ENCODE results near the gene CACNA1B.
A peak's percentile ranks its signal among the peaks of the same experiment; 100 is the strongest.

Gene CACNA1B

DNA sequence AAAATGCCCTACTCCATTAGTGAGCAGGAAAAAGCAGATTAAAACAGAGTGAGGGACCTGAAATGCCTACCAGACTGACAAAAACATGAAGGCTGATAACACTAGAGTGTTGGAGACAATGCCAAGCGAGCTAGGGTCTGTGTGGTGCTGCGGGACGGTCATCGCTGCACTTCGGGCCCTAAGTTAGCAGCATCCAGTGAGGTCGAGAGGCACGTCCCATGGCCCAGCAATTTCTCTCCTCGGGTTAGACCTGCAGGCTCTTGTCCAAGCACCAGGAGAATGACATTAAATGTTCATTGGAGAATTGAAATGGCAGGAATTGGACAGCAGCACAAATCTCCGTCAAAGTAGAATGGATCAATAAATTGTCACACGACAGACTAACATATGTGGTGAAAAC lies 5.3 kb upstream of the CACNA1B start:
- Histone ChIP-seq H3K4me3 (ENCODE audit: low read length) (no peak overlapping the region), H3K4me1 (ENCODE audit: control insufficient read depth, insufficient read depth, low read length) (no peaks in the 10 kb centered on the region), H3K36me3 (ENCODE audit: control insufficient read depth, insufficient read depth, low read length, severe bottlenecking) (no peaks in the 10 kb centered on the region), H3K27me3 (replicated peaks; ENCODE audit: control insufficient read depth, insufficient read depth, low read length) (peaks cover 16% of the 10 kb centered on the region), H3K9me3 (ENCODE audit: control insufficient read depth, low read length) (peaks cover 5% of the 10 kb centered on the region), H3K9ac (ENCODE audit: low read length) (no peak overlapping the region)
- no peak for DNase-seq (ENCODE audit: low read depth)

DNA sequence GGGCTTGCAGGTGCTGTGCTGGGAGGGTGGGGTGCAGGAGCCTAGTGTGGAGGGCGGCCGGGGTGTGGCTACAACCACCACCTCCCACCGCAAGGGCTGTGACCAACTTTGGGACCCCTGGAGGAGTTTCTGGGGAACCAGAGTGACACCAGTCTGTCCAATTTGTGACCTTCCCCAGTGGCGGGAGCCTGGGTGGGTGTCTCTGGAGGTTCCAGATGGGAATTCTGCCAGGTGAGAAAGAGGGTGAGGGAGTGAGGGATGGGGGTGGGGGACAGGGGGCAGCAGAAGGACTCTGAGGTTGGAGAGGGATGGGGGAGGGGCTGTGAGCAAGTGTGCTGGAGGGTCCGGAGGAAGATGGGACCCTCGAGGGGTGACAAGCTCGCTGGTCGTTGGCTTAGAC lies 4.2 kb upstream of the CACNA1B start:
- DNase-seq (ENCODE audit: low read depth) = no peak

DNA sequence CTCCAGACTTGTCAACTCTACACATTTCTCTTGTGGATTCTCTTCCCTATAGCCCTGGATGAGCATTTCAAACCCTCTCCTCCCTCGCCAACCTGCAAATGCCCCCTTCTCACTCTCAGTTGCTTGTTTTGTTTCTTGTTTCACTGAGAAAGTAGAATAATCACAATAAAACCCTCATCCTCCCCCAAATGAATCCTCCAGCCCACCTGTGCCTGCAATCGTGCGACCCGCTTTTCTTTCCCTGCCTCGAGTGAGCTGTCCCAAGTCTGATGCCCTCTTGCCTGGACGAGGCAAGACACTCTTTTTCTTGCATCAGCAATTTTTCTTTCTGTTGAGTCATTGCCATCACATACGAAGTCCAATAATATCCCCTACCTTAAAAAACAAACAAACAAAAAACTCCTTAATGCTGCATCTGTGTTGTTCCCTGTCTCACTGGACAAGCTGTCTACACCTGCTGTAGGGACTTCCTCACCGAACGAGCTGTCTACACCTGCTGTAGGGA lies 3.7 kb upstream of the CACNA1B start:
- H3K27me3 ChIP-seq (replicated peaks; ENCODE audit: control insufficient read depth, insufficient read depth, low read length) = peaks cover 16% of the 10 kb centered on the region
- no peak overlapping the region for H3K4me3 ChIP-seq (ENCODE audit: low read length)
- H3K9ac ChIP-seq (ENCODE audit: low read length) = no peak overlapping the region
- no peaks in the 10 kb centered on the region for H3K36me3 ChIP-seq (ENCODE audit: control insufficient read depth, insufficient read depth, low read length, severe bottlenecking)
- peaks cover 2% of the 10 kb centered on the region for H3K4me1 ChIP-seq (ENCODE audit: control insufficient read depth, insufficient read depth, low read length)
- no peak for DNase-seq (ENCODE audit: low read depth)
- peaks cover 5% of the 10 kb centered on the region for H3K9me3 ChIP-seq (ENCODE audit: control insufficient read depth, low read length)

More for the DNA sequence above, 4.2 kb upstream of the CACNA1B start:
- Histone ChIP-seq H3K4me1 (ENCODE audit: control insufficient read depth, insufficient read depth, low read length) (peaks cover 2% of the 10 kb centered on the region), H3K27me3 (replicated peaks; ENCODE audit: control insufficient read depth, insufficient read depth, low read length) (peaks cover 16% of the 10 kb centered on the region), H3K36me3 (ENCODE audit: control insufficient read depth, insufficient read depth, low read length, severe bottlenecking) (no peaks in the 10 kb centered on the region), H3K9ac (ENCODE audit: low read length) (no peak overlapping the region), H3K9me3 (ENCODE audit: control insufficient read depth, low read length) (peaks cover 5% of the 10 kb centered on the region), H3K4me3 (ENCODE audit: low read length) (no peak overlapping the region)

DNA sequence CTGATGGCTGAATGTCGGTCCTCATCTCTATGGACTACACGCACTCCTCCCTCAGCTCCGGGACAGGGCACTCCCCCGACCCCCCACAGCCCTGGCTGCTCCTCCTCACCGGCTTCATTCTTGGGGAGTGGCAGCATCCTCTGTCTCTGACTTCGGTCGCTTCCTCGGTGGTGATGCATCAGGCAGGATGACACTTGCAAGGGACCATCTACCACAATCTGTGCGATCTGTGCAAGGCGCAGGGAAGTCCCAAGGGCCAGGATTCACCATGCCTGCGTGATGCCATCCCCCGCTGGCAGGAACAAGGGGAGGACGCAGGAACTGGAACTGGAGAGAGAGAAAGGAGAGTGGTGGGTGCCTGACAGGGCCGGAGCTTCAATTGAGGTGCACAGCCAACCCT lies 2.2 kb upstream of the CACNA1B start:
- Histone ChIP-seq H3K9ac (ENCODE audit: low read length) (no peak overlapping the region), H3K4me3 (ENCODE audit: low read length) (no peak overlapping the region), H3K27me3 (replicated peaks; ENCODE audit: control insufficient read depth, insufficient read depth, low read length) (peaks cover 24% of the 10 kb centered on the region), H3K9me3 (ENCODE audit: control insufficient read depth, low read length) (no peaks in the 10 kb centered on the region), H3K4me1 (ENCODE audit: control insufficient read depth, insufficient read depth, low read length) (peaks cover 2% of the 10 kb centered on the region), H3K36me3 (ENCODE audit: control insufficient read depth, insufficient read depth, low read length, severe bottlenecking) (no peaks in the 10 kb centered on the region)
- DNase-seq (ENCODE audit: low read depth) = no peak

DNA sequence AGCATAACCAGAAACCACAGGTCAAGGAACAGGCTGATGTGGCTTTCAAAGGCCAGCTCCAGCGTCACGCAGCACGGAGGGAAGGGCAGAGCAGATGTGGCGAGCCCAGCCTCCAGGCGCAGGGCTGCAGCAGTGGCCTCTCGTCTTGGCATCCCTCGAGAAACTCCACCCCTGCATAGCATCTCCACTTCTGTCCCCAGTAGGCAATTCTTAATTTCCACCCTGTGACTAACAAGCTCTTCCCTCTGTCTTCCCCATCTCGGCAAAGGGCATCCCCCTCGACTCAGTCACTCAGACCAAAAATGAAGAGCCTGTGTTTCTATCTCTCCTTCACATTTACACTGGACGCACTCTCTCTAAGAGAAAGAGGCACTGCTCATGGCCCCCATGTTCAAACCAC lies 1.7 kb upstream of the CACNA1B start:
- H3K9ac ChIP-seq (ENCODE audit: low read length) = no peak overlapping the region
- H3K36me3 ChIP-seq (ENCODE audit: control insufficient read depth, insufficient read depth, low read length, severe bottlenecking) = no peaks in the 10 kb centered on the region
- DNase-seq (ENCODE audit: low read depth) = no peak
- H3K4me3 ChIP-seq (ENCODE audit: low read length) = no peak overlapping the region
- H3K27me3 ChIP-seq (replicated peaks; ENCODE audit: control insufficient read depth, insufficient read depth, low read length) = peaks cover 24% of the 10 kb centered on the region
- H3K9me3 ChIP-seq (ENCODE audit: control insufficient read depth, low read length) = no peaks in the 10 kb centered on the region
- peaks cover 2% of the 10 kb centered on the region for H3K4me1 ChIP-seq (ENCODE audit: control insufficient read depth, insufficient read depth, low read length)

DNA sequence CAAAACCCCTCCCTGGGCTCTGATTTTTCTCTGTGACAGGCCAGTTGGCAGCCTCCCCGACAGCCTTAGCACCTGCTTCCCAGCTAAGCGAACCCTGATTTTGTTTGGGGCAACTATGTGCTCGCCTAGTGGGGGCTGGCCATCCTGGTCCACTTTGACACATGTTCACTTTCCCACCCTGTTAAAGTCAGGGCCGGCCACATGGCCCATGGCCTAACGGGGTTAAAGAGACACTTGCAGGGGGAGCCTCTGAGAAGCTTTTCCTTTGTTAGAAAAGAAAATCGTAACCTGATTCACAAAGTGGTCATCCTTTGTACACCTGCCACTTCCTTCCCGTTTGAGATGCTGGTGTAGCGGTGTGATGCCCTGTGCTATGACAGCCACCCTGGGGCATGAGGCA lies 1.3 kb upstream of the CACNA1B start:
- H3K36me3 ChIP-seq (ENCODE audit: control insufficient read depth, insufficient read depth, low read length, severe bottlenecking) = no peaks in the 10 kb centered on the region
- H3K27me3 ChIP-seq (replicated peaks; ENCODE audit: control insufficient read depth, insufficient read depth, low read length) = peaks cover 24% of the 10 kb centered on the region
- H3K4me3 ChIP-seq (ENCODE audit: low read length) = no peak overlapping the region
- DNase-seq (ENCODE audit: low read depth) = no peak
- peaks cover 2% of the 10 kb centered on the region for H3K4me1 ChIP-seq (ENCODE audit: control insufficient read depth, insufficient read depth, low read length)
- H3K9ac ChIP-seq (ENCODE audit: low read length) = no peak overlapping the region
- no peaks in the 10 kb centered on the region for H3K9me3 ChIP-seq (ENCODE audit: control insufficient read depth, low read length)

DNA sequence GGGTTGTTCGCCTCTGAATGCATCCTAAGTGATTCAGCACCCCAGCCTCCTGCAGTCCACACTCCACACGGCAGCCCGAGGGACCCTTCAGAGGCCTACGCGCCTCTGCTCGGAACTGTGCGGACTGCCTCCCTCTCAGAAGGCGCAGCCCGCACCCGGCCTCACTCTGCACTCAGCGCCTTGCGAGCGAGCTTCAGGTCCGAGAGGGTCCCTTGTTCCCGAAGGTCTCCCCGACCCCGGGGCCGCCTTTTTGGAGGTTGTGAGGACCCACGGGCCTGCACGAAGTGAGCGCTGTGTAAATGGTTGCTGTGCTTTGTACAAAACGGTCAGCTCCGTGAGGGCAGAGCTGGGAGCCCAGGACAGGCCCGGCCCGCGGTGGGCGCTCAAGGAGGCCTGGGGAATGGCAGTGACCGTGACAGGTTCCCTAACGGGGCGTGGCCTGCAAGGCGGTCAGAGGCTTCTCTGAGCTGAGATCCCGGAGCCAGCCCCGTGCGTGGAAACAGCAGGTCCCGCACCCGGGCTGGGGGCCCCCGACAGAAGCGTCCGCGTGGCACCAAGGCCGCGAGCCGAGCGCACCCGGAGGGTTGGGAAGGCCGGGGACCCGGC lies 698 bp upstream of the CACNA1B start:
- Histone ChIP-seq H3K36me3 (ENCODE audit: control insufficient read depth, insufficient read depth, low read length, severe bottlenecking) (no peaks in the 10 kb centered on the region), H3K9me3 (ENCODE audit: control insufficient read depth, low read length) (no peaks in the 10 kb centered on the region), H3K4me1 (ENCODE audit: control insufficient read depth, insufficient read depth, low read length) (peaks cover 2% of the 10 kb centered on the region), H3K27me3 (replicated peaks; ENCODE audit: control insufficient read depth, insufficient read depth, low read length) (peaks cover 27% of the 10 kb centered on the region), H3K9ac (ENCODE audit: low read length) (no peak overlapping the region), H3K4me3 (ENCODE audit: low read length) (no peak overlapping the region)
- no peak for DNase-seq (ENCODE audit: low read depth)

DNA sequence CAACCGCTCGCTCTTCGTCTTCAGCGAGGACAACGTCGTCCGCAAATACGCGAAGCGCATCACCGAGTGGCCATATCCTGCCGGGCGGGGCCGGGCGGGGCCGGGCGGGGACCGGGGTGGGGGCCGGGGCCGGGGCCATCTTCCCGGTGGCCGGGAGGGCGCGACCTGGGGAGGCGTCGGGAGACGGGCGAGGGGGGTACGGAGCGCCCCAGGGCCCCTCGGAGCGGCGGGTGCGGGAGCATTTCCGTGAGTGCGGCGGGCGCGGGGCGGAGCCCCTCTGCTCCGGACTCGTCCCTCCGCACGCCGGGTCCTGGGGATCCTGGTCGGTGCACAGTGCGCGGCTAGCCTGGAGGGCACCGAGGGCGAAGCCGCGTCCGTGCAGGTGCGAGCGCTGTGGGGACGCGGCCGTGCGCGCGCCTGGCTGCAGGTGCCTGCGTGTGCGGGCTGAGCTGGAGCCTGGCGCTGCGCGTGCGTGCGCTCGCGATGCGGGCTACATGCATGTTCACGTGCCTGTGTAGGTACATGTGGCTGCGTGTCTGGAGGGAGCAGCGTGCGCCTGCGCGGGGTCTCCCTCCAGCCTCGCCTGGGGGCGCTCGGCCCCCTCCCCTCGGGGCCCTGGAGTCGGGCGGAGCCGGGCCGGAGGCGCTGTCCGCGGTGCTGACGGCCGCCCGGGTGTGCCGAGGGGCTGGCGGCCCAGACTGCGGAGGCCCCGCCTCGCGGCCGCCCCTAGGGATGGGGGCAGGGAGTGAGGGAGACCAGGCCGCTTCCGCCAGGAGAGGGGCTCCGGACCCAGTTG lies 762 bp downstream of the CACNA1B start:
- Histone ChIP-seq H3K36me3 (ENCODE audit: control insufficient read depth, insufficient read depth, low read length, severe bottlenecking) (no peaks in the 10 kb centered on the region), H3K4me3 (ENCODE audit: low read length) (no peak overlapping the region), H3K4me1 (ENCODE audit: control insufficient read depth, insufficient read depth, low read length) (peaks cover 2% of the 10 kb centered on the region), H3K27me3 (replicated peaks; ENCODE audit: control insufficient read depth, insufficient read depth, low read length) (peaks cover 28% of the 10 kb centered on the region), H3K9ac (ENCODE audit: low read length) (no peak overlapping the region), H3K9me3 (ENCODE audit: control insufficient read depth, low read length) (no peaks in the 10 kb centered on the region)
- peak; percentile 35 for DNase-seq (ENCODE audit: low read depth)

DNA sequence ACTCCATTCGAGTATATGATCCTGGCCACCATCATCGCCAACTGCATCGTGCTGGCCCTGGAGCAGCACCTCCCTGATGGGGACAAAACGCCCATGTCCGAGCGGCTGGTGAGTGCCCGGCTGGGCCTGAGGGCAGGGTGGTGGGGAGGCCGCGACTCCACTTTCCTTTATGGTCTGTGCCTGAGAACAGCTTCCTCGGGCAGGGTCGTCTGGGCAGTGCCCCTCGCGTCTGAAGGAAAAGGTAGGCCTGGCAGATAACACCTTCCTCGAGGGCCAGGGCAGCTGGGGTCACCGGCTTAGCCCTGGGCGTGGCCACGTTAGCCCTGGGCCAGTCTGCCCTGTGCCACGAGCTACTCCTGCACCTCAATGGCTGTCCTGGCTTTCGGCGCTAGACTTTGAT lies 1.5 kb downstream of the CACNA1B start:
- DNase-seq (ENCODE audit: low read depth) = no peak
- H3K27me3 ChIP-seq (replicated peaks; ENCODE audit: control insufficient read depth, insufficient read depth, low read length) = peaks cover 28% of the 10 kb centered on the region
- no peaks in the 10 kb centered on the region for H3K9me3 ChIP-seq (ENCODE audit: control insufficient read depth, low read length)
- no peak overlapping the region for H3K9ac ChIP-seq (ENCODE audit: low read length)
- H3K4me1 ChIP-seq (ENCODE audit: control insufficient read depth, insufficient read depth, low read length) = peaks cover 2% of the 10 kb centered on the region
- no peaks in the 10 kb centered on the region for H3K36me3 ChIP-seq (ENCODE audit: control insufficient read depth, insufficient read depth, low read length, severe bottlenecking)
- no peak overlapping the region for H3K4me3 ChIP-seq (ENCODE audit: low read length)

DNA sequence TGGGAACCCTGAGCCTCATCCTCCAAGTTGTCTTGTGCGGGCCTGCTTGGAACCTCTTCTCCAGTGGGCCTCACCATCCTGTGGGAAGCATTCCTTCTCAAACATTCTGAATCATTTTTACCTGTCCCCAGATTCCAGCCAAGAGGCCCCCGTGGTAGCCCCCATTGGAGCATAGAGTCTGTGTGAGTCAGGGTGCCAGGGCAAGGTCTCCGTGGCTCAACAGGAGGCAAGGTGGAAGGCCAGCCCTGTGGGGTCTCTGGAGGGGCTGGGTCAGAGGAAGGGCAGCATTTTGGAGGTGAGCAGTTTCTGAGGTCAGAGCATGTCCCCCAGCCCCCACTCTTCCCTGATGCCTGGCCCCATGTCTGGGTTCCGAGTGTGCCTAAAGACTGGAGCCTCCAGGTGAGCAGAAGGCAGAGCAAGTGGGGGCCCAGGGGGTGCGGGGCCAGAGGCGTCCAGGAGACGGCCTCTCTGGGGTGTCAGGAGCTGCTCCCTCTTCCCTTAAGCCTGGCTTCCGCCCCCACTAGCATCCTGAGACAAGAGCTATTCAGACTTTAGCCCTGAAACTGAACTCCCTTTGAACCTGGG lies 2.1 kb downstream of the CACNA1B start:
- H3K36me3 ChIP-seq (ENCODE audit: control insufficient read depth, insufficient read depth, low read length, severe bottlenecking) = no peaks in the 10 kb centered on the region
- H3K4me1 ChIP-seq (ENCODE audit: control insufficient read depth, insufficient read depth, low read length) = peaks cover 2% of the 10 kb centered on the region
- no peak overlapping the region for H3K4me3 ChIP-seq (ENCODE audit: low read length)
- H3K27me3 ChIP-seq (replicated peaks; ENCODE audit: control insufficient read depth, insufficient read depth, low read length) = peaks cover 28% of the 10 kb centered on the region
- no peak for DNase-seq (ENCODE audit: low read depth)
- H3K9ac ChIP-seq (ENCODE audit: low read length) = no peak overlapping the region
- no peaks in the 10 kb centered on the region for H3K9me3 ChIP-seq (ENCODE audit: control insufficient read depth, low read length)

DNA sequence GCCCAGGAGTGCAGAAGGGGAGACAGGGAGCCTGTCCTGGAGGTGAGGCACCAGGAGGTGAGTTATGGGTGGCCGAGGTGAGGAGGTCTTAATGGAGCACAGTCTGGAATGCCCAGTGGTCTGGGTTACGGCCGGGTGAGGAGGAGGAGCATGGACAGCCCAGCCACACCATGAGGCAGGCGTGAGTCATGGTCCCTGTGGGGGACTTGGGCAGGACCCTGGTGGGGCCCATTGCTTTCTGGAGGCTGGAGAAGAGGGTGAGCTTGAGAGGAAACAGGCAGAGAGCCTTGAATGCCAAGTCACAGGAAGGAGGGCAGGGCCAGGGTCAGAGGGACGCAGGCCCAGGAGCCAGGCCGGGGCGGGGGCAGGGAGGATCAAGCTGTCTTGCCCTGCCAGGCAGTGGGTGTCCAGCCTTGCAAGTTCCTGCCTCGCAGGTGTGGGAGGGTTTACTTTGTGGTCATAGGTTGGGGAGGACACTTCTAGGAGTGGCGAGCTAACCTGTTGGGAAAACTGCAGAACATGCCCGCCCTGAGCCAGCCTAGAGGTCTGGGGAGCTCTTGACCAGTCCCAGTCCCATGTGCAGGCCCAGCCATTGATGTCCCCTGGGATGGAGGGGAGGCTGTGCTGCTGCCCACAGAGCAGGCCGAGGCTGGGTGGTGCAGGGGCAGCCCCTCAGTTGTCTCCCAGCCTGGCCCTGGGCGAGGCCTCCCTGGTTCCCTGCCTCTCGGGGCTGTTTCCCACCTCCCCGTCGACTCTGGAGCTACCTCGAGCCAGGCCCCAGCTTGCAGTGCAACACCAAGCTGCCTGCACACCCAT lies 2.8 kb downstream of the CACNA1B start:
- Histone ChIP-seq H3K9me3 (ENCODE audit: control insufficient read depth, low read length) (no peaks in the 10 kb centered on the region), H3K36me3 (ENCODE audit: control insufficient read depth, insufficient read depth, low read length, severe bottlenecking) (no peaks in the 10 kb centered on the region), H3K4me3 (ENCODE audit: low read length) (no peak overlapping the region), H3K27me3 (replicated peaks; ENCODE audit: control insufficient read depth, insufficient read depth, low read length) (peaks cover 28% of the 10 kb centered on the region), H3K4me1 (ENCODE audit: control insufficient read depth, insufficient read depth, low read length) (peaks cover 2% of the 10 kb centered on the region), H3K9ac (ENCODE audit: low read length) (no peak overlapping the region)
- no peak for DNase-seq (ENCODE audit: low read depth)
